ENCODE data around the gene LARGE1.

The LARGE1 gene

GRCh38 chr22:33404723-33405122, 515.6 kb downstream of the LARGE1 start:
- TF ChIP-seq EP300 (IDR thresholded peaks at IDR 0.05; ENCODE audit: borderline replicate concordance) = no peak
- TF ChIP-seq EGR1 (IDR thresholded peaks at IDR 0.05) = no peak
- TF ChIP-seq ZBTB7A (IDR thresholded peaks at IDR 0.05; ENCODE audit: low read depth) = no peak
- no peak for TF ChIP-seq FOXM1 (IDR thresholded peaks at IDR 0.05; ENCODE audit: borderline replicate concordance, low read depth)
- TF ChIP-seq RAD21 (IDR thresholded peaks at IDR 0.05; ENCODE audit: low read depth) = no peak
- no peak for TF ChIP-seq CEBPB (IDR thresholded peaks at IDR 0.05)
- TF ChIP-seq YY1 (IDR thresholded peaks at IDR 0.05; ENCODE audit: low read depth) = no peak
- no peak for TF ChIP-seq TAF1 (IDR thresholded peaks at IDR 0.05; ENCODE audit: low read depth)
- TF ChIP-seq TCF12 (IDR thresholded peaks at IDR 0.05; ENCODE audit: low read depth) = no peak
- no peak for TF ChIP-seq TEAD4 (IDR thresholded peaks at IDR 0.05)
- no peak for TF ChIP-seq MAX (IDR thresholded peaks at IDR 0.05)
- no peak for TF ChIP-seq NFIC (IDR thresholded peaks at IDR 0.05)
- no peak for TF ChIP-seq CREB1 (IDR thresholded peaks at IDR 0.05; ENCODE audit: low read depth)
- no peak for TF ChIP-seq USF1 (IDR thresholded peaks at IDR 0.05)
- TF ChIP-seq, protein P1, sequence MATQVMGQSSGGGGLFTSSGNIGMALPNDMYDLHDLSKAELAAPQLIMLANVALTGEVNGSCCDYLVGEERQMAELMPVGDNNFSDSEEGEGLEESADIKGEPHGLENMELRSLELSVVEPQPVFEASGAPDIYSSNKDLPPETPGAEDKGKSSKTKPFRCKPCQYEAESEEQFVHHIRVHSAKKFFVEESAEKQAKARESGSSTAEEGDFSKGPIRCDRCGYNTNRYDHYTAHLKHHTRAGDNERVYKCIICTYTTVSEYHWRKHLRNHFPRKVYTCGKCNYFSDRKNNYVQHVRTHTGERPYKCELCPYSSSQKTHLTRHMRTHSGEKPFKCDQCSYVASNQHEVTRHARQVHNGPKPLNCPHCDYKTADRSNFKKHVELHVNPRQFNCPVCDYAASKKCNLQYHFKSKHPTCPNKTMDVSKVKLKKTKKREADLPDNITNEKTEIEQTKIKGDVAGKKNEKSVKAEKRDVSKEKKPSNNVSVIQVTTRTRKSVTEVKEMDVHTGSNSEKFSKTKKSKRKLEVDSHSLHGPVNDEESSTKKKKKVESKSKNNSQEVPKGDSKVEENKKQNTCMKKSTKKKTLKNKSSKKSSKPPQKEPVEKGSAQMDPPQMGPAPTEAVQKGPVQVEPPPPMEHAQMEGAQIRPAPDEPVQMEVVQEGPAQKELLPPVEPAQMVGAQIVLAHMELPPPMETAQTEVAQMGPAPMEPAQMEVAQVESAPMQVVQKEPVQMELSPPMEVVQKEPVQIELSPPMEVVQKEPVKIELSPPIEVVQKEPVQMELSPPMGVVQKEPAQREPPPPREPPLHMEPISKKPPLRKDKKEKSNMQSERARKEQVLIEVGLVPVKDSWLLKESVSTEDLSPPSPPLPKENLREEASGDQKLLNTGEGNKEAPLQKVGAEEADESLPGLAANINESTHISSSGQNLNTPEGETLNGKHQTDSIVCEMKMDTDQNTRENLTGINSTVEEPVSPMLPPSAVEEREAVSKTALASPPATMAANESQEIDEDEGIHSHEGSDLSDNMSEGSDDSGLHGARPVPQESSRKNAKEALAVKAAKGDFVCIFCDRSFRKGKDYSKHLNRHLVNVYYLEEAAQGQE (IDR thresholded peaks at IDR 0.05; ENCODE audit: low read depth) = no peak

DNA sequence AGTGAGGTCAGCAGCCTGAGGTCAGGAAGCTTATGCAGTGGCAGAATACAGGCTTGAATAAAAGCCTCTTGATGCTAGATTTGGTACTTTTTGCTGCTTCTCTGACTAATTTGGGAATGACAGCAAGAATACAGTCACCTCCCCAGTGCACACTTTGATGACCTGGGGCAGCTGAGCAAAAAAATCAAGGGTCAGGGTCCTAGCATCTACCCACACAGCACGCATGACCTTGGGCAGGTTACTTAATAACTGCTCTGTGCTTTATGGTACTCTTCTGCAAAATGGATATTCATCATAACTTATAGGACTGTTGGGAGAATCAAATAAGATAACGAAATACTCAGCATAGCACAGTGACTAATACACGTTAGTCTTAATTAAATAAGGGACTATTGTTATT, 518.0 kb downstream of the LARGE1 start:
- TF ChIP-seq RAD21 (IDR thresholded peaks at IDR 0.05; ENCODE audit: low read depth) = no peak
- no peak for TF ChIP-seq FOXM1 (IDR thresholded peaks at IDR 0.05; ENCODE audit: borderline replicate concordance, low read depth)
- TF ChIP-seq USF1 (IDR thresholded peaks at IDR 0.05) = no peak
- TF ChIP-seq ZBTB7A (IDR thresholded peaks at IDR 0.05; ENCODE audit: low read depth) = no peak
- TF ChIP-seq EGR1 (IDR thresholded peaks at IDR 0.05) = no peak

- no peak for TF ChIP-seq USF1 (IDR thresholded peaks at IDR 0.05)
- no peak for TF ChIP-seq RAD21 (IDR thresholded peaks at IDR 0.05; ENCODE audit: low read depth)
- TF ChIP-seq NFIC (IDR thresholded peaks at IDR 0.05) = no peak
- TF ChIP-seq ZBTB7A (IDR thresholded peaks at IDR 0.05; ENCODE audit: low read depth) = no peak
- no peak for TF ChIP-seq TEAD4 (IDR thresholded peaks at IDR 0.05)
- TF ChIP-seq MAX (IDR thresholded peaks at IDR 0.05) = no peak
- TF ChIP-seq TCF12 (IDR thresholded peaks at IDR 0.05; ENCODE audit: low read depth) = no peak
- TF ChIP-seq YY1 (IDR thresholded peaks at IDR 0.05; ENCODE audit: low read depth) = no peak
- no peak for TF ChIP-seq FOXM1 (IDR thresholded peaks at IDR 0.05; ENCODE audit: borderline replicate concordance, low read depth)
- TF ChIP-seq CEBPB (IDR thresholded peaks at IDR 0.05) = no peak
- TF ChIP-seq TAF1 (IDR thresholded peaks at IDR 0.05; ENCODE audit: low read depth) = no peak
- TF ChIP-seq CREB1 (IDR thresholded peaks at IDR 0.05; ENCODE audit: low read depth) = no peak
- no peak for TF ChIP-seq EGR1 (IDR thresholded peaks at IDR 0.05)
- TF ChIP-seq, protein P1 (IDR thresholded peaks at IDR 0.05; ENCODE audit: low read depth) = no peak
- no peak for TF ChIP-seq EP300 (IDR thresholded peaks at IDR 0.05; ENCODE audit: borderline replicate concordance)
Observed at GRCh38 chr22:33401291-33401690, 519.0 kb downstream of the LARGE1 start.

- TF ChIP-seq MAX (IDR thresholded peaks at IDR 0.05) (no peak), YY1 (IDR thresholded peaks at IDR 0.05; ENCODE audit: low read depth) (no peak), TAF1 (IDR thresholded peaks at IDR 0.05; ENCODE audit: low read depth) (no peak), CEBPB (IDR thresholded peaks at IDR 0.05) (no peak)
Observed at GRCh38 chr22:33400891-33401290, 519.4 kb downstream of the LARGE1 start.

DNA sequence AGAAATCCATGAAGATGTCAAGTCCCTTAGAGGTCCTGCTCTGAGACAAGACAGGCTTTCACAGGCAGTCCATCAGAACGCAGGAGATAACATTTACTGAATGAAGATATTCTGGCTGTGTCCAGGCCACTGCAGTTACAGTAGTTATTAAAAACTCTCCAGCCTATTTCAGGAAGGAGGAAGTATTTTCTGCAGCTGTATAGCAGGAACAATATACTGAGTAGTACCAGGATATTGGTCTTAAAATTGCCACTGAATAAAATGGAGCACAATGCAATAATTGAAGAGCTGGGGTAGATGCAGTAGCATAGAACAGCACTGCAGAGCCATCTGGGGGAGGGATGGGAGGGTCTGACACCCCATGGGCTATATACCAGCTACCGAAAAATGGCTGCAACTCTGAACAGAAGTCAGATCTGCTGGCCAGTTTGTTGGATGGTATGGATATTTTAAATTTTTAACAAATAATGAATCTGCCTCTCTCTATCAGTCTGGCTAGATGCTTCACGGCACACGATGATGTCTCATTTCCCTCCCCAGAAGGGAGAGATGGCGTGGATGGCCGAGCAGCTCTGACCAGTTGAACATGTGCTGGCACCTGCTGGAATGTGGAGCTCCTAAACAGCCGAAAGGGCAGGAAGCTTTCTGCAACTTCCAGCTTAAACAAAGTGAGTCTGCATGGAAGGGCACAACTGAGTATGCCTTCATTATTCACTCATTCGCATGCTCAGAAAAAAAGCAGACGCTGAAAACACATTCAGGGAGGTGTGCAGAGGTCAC, 520.0 kb downstream of the LARGE1 start:
- TF ChIP-seq CREB1 (IDR thresholded peaks at IDR 0.05; ENCODE audit: low read depth) (no peak), NFIC (IDR thresholded peaks at IDR 0.05) (no peak), EP300 (IDR thresholded peaks at IDR 0.05; ENCODE audit: borderline replicate concordance) (no peak)
